Pancreas (tissue), 10 donors: ENCODE results near the gene DNAH1. TPM values are rescaled to one million over a fixed set of nuclear protein-coding genes. Genes with fewer than 3 reads are reported as not detected.

Source experiments
- ATAC-seq, 4 donors: fragments of 200-7000 bp; cut with Tn5 transposase; one replicate each; pipeline versions ENCODE4 v1.8.0 to v1.9.1; 2020; ENCODE audit warnings: mild to moderate bottlenecking in 4 of 4, moderate library complexity in 4 of 4
- DNase-seq, 6 donors: peaks; one replicate each; pipeline ENCODE4 v3.0.0-alpha.2; 2020
- FAIRE-seq: peaks from 2 replicates; lab custom pipeline; 2012; peaks lifted over from hg19 to GRCh38; lab: Jason Lieb, UNC
- H3K27ac ChIP-seq, 4 donors: fragments of 200-600 bp; sonication (generic); 1 replicate in 3 of 4; 2 replicates in 1 of 4; pipeline versions ENCODE4 v1.5.0 to v1.8.0; 2020
- H3K27me3 ChIP-seq, 4 donors: fragments of 200-600 bp; one replicate each; pipeline ENCODE4 v1.8.0; 2021
- H3K36me3 ChIP-seq, 3 donors: fragments of 200-600 bp; sonication (generic) in 1 of 3; one replicate each; pipeline versions ENCODE4 v1.5.0 to v1.8.0; 2020 to 2021
- H3K4me1 ChIP-seq, 3 donors: fragments of 200-600 bp; one replicate each; pipeline ENCODE4 v1.8.0; 2021
- H3K4me3 ChIP-seq, 4 donors: fragments of 200-600 bp; sonication (generic) in 2 of 4; one replicate each; pipeline versions ENCODE4 v1.5.0 to v1.8.0; 2020 to 2021
- H3K9me3 ChIP-seq, 4 donors: fragments of 200-600 bp; one replicate each; pipeline ENCODE4 v1.8.0; 2021
- CTCF ChIP-seq, 4 donors: fragments of 200-600 bp; sonication (generic) in 3 of 4; IDR thresholded peaks; one replicate each; pipeline versions ENCODE4 v1.5.0 to v1.8.0; 2021; ENCODE audit warnings: antibody characterized with exemption in 4 of 4
- WGBS, 2 donors: extraction: QIAGEN DNeasy Blood & Tissue Kit; methylation state at CpG; one replicate each; pipeline ENCODE4 v1.1.7; 2013; 5-methylcytosine and 5-hydroxymethylcytosine counted together
- intact Hi-C, 3 donors: fragments of 100-400 bp; cut with DNase I; formaldehyde crosslinking; loops; one replicate each; pipeline versions ENCODE4 v1.11.1 to v1.14.2; 2022
- polyA plus RNA-seq, 2 donors: library from polyadenylated mRNA; stranded (reverse); fragments of 200-250 nt; gene quantifications; one replicate each; pipeline ENCODE4 v1.2.3, GENCODE V29; 2013
- total RNA-seq, 6 donors: library from RNA; stranded (reverse); fragmentation: NEBNext Ultra II Directional in 4 of 6; extraction: Animal tissue kit (Norgen Biotek cat#: 25700) in 4 of 6; gene quantifications; one replicate each; pipeline versions ENCODE4 v1.2.1 to v1.2.4, GENCODE V29; 2021 to 2023
- donor health status: healthy with polysubstance abuse.
- donor health status: DM: no; HTN: no; CAD: no; lungs with moderate emphysema.
- donor health status: DM: no; HTN: no; CAD: no.
- donor health status: control.
- donor health status: control.
- donor health status: Bipolar disorder and iron deficiency.
- donor health status: DM: yes; HTN: yes; CAD: no.
- donor health status: DM: no; HTN: no; CAD: no.
- donor health status: DM: no; HTN: no; CAD: no.
- donor health status: DM: yes; HTN: yes; CAD: no.

Gene DNAH1
- total and polyA plus RNA-seq, 8 donors = 2.9 to 11.4 (median 4.6) TPM

GRCh38 chr3:52441772-52442332, 125.7 kb downstream of the DNAH1 start:
- intact Hi-C loops = no loop called here
- WGBS, 2 donors = 85 to 92% methylated on average over 17 to 18 of the region's 18 CpGs
- TF ChIP-seq CTCF (IDR thresholded peaks at IDR 0.05) = no peak
- FAIRE-seq = no peak
- peaks cover 0 to 4% (median 0%) of the 10 kb centered on the region in 3 donors for H3K4me1 ChIP-seq
- no peak overlapping the region for H3K27ac ChIP-seq
- no peak for ATAC-seq
- no peaks in the 10 kb centered on the region for H3K36me3 ChIP-seq
- H3K27me3 ChIP-seq = no peaks in the 10 kb centered on the region
- no peak overlapping the region for H3K4me3 ChIP-seq
- no peaks in the 10 kb centered on the region for H3K9me3 ChIP-seq
- no peak for DNase-seq

GRCh38 chr3:52442409-52443267, 126.5 kb downstream of the DNAH1 start:
- no peak for DNase-seq
- FAIRE-seq = no peak
- Histone ChIP-seq H3K4me1 (peaks cover 0 to 4% (median 0%) of the 10 kb centered on the region in 3 donors), H3K36me3 (no peaks in the 10 kb centered on the region), H3K4me3 (no peak overlapping the region), H3K27ac (no peak overlapping the region), H3K9me3 (no peaks in the 10 kb centered on the region), H3K27me3 (no peaks in the 10 kb centered on the region)
- intact Hi-C loops = no loop called here
- TF ChIP-seq CTCF (IDR thresholded peaks at IDR 0.05) = no peak
- no peak for ATAC-seq
- WGBS, 2 donors = 84 to 87% methylated on average over 15 to 16 of the region's 16 CpGs

GRCh38 chr3:52443268-52443610, 127.1 kb downstream of the DNAH1 start:
- intact Hi-C loops = no loop called here
- DNase-seq (no peak), ATAC-seq (no peak), FAIRE-seq (no peak)
- peaks cover 0 to 4% (median 0%) of the 10 kb centered on the region in 3 donors for H3K4me1 ChIP-seq
- TF ChIP-seq CTCF (IDR thresholded peaks at IDR 0.05) = no peak
- 83 to 90% methylated on average over 8 of the region's 8 CpGs for WGBS, 2 donors
- no peaks in the 10 kb centered on the region for H3K36me3 ChIP-seq
- H3K27ac ChIP-seq = no peak overlapping the region
- H3K4me3 ChIP-seq = no peak overlapping the region
- no peaks in the 10 kb centered on the region for H3K27me3 ChIP-seq
- H3K9me3 ChIP-seq = no peaks in the 10 kb centered on the region

GRCh38 chr3:52443791-52444687, 127.9 kb downstream of the DNAH1 start:
- Histone ChIP-seq H3K9me3 (no peaks in the 10 kb centered on the region), H3K27me3 (no peaks in the 10 kb centered on the region), H3K27ac (no peak overlapping the region), H3K36me3 (no peaks in the 10 kb centered on the region), H3K4me3 (no peak overlapping the region), H3K4me1 (peaks cover 0 to 4% (median 0%) of the 10 kb centered on the region in 3 donors)
- TF ChIP-seq CTCF (IDR thresholded peaks at IDR 0.05) = no peak
- FAIRE-seq (no peak), DNase-seq (no peak), ATAC-seq (no peak)
- WGBS, 2 donors = 83 to 86% methylated on average over 25 of the region's 25 CpGs
- intact Hi-C loops = no loop called here
